HepG2 (cell line): ENCODE measurements around the gene C19orf18. TPM values are rescaled to one million over a fixed set of nuclear protein-coding genes. Genes with fewer than 3 reads are reported as not detected.

Experiments
- GFI1 ChIP-seq: sonication (generic); formaldehyde crosslinking; IDR thresholded peaks from 2 replicates; pipeline ENCODE4 v1.5.0; 2020; ENCODE audit warnings: missing genetic modification reagents, mild to moderate bottlenecking, borderline replicate concordance
- KDM6A ChIP-seq: IDR thresholded peaks from 2 replicates; pipeline ENCODE4 v1.6.1; 2016; ENCODE audit warnings: low read depth
- KLF13 ChIP-seq: sonication (generic); formaldehyde crosslinking; IDR thresholded peaks from 2 replicates; pipeline ENCODE4 v1.4.0; 2020; ENCODE audit warnings: mild to moderate bottlenecking, missing genetic modification reagents
- PRDM10 ChIP-seq: sonication (generic); formaldehyde crosslinking; IDR thresholded peaks from 2 replicates; pipeline ENCODE4 v1.4.0; 2020; ENCODE audit warnings: low read depth, missing genetic modification reagents
- RELA ChIP-seq: sonication (generic); formaldehyde crosslinking; IDR thresholded peaks from 2 replicates; pipeline ENCODE4 v1.4.0; 2020; ENCODE audit warnings: missing genetic modification reagents
- SNAI1 ChIP-seq: sonication (generic); formaldehyde crosslinking; IDR thresholded peaks from 2 replicates; pipeline ENCODE4 v1.5.0; 2020; ENCODE audit warnings: mild to moderate bottlenecking, missing genetic modification reagents, borderline replicate concordance
- SP2 ChIP-seq: sonication (generic); formaldehyde crosslinking; IDR thresholded peaks from 2 replicates; pipeline ENCODE4 v1.5.1; 2020; ENCODE audit warnings: mild to moderate bottlenecking, missing genetic modification reagents
- STAG1 ChIP-seq: sonication (generic); formaldehyde crosslinking; IDR thresholded peaks from 2 replicates; pipeline ENCODE4 v1.4.0; 2020; ENCODE audit warnings: missing genetic modification reagents
- ZBTB20 ChIP-seq: sonication (generic); formaldehyde crosslinking; IDR thresholded peaks from 2 replicates; pipeline ENCODE4 v1.8.1; 2023; ENCODE audit warnings: missing genetic modification reagents, low read depth, mild to moderate bottlenecking, borderline replicate concordance
- ZNF564 ChIP-seq: sonication (generic); formaldehyde crosslinking; IDR thresholded peaks from 2 replicates; pipeline ENCODE4 v1.8.1; 2023; ENCODE audit warnings: mild to moderate bottlenecking, missing genetic modification reagents
- ZNF660 ChIP-seq: sonication (generic); formaldehyde crosslinking; IDR thresholded peaks from 2 replicates; pipeline ENCODE4 v1.5.1; 2020; ENCODE audit warnings: mild to moderate bottlenecking, low read depth, missing genetic modification reagents, borderline replicate concordance
- ZNF761 ChIP-seq: sonication (generic); formaldehyde crosslinking; conservative IDR thresholded peaks from 2 replicates; pipeline ENCODE4 v1.4.0; 2020; ENCODE audit warnings: mild to moderate bottlenecking, missing genetic modification reagents
- polyA plus RNA-seq, 8 experiments: library from polyadenylated mRNA; depleted of rRNA in 3 of 8; stranded (reverse) in 7 of 8; unstranded in 1 of 8; fragments of >200 nt; fragmentation: Illumina TruSeq in 4 of 8; extraction: Trizol in 4 of 8; gene quantifications; 2 replicates each; pipeline versions ENCODE4 v1.2.1 to v1.2.3, GENCODE V29; 2011 to 2016; ENCODE audit warnings: low read depth in 4 of 8, missing spikeins in 1 of 8, mixed read lengths in 1 of 8; ENCODE audit not compliant: insufficient read depth in 1 of 8
- total RNA-seq, 5 experiments: library from RNA; depleted of rRNA; stranded (reverse); fragments of >200 nt; fragmentation: Illumina TruSeq; extraction: Trizol; gene quantifications; 2 replicates each; pipeline ENCODE4 v1.2.3, GENCODE V29; 2016; ENCODE audit warnings: low read depth in 1 of 5
- TF ChIP-seq, protein P1 (sequence below): sonication (generic); formaldehyde crosslinking; IDR thresholded peaks from 2 replicates; pipeline ENCODE4 v1.4.0; 2020; ENCODE audit warnings: mild to moderate bottlenecking, missing genetic modification reagents
- TF ChIP-seq, protein P2 (sequence below): sonication (generic); formaldehyde crosslinking; conservative IDR thresholded peaks from 2 replicates; pipeline ENCODE4 v1.8.1; 2023; ENCODE audit warnings: missing genetic modification reagents

C19orf18 gene
- total and polyA plus RNA-seq, 2 of the 13 experiments (the other 11 are each of a cell fraction or from before 2014, with no cell fraction given) = 0.38 to 0.55 TPM

- TF ChIP-seq PRDM10 (CRISPR knock-in tag) = peak; percentile 15; the same call in 1 of the 2 replicates
- peak; percentile 19; the same call in 1 of the 2 replicates for TF ChIP-seq SNAI1 (CRISPR knock-in tag)
- TF ChIP-seq SP2 (CRISPR knock-in tag) = no peak; the same call in 1 of the 2 replicates
- TF ChIP-seq ZNF761 (CRISPR knock-in tag) = peak; percentile 76
- no peak; the same call in 1 of the 2 replicates for TF ChIP-seq GFI1 (CRISPR knock-in tag)
- TF ChIP-seq, protein P1, sequence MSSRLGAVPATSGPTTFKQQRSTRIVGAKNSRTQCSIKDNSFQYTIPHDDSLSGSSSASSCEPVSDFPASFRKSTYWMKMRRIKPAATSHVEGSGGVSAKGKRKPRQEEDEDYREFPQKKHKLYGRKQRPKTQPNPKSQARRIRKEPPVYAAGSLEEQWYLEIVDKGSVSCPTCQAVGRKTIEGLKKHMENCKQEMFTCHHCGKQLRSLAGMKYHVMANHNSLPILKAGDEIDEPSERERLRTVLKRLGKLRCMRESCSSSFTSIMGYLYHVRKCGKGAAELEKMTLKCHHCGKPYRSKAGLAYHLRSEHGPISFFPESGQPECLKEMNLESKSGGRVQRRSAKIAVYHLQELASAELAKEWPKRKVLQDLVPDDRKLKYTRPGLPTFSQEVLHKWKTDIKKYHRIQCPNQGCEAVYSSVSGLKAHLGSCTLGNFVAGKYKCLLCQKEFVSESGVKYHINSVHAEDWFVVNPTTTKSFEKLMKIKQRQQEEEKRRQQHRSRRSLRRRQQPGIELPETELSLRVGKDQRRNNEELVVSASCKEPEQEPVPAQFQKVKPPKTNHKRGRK = no peak
- peak; percentile 42; the same call in 1 of the 2 replicates for TF ChIP-seq KLF13 (CRISPR knock-in tag)
- TF ChIP-seq STAG1 = no peak
- TF ChIP-seq, protein P2, sequence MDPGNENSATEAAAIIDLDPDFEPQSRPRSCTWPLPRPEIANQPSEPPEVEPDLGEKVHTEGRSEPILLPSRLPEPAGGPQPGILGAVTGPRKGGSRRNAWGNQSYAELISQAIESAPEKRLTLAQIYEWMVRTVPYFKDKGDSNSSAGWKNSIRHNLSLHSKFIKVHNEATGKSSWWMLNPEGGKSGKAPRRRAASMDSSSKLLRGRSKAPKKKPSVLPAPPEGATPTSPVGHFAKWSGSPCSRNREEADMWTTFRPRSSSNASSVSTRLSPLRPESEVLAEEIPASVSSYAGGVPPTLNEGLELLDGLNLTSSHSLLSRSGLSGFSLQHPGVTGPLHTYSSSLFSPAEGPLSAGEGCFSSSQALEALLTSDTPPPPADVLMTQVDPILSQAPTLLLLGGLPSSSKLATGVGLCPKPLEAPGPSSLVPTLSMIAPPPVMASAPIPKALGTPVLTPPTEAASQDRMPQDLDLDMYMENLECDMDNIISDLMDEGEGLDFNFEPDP (CRISPR knock-in tag) = peak; percentile 98
- peak; percentile 83; the same call in 1 of the 2 replicates for TF ChIP-seq ZBTB20
- TF ChIP-seq RELA (CRISPR knock-in tag) = peak; percentile 55; the same call in 1 of the 2 replicates
- no peak for TF ChIP-seq KDM6A (CRISPR knock-in tag)
- no peak for TF ChIP-seq ZNF660
- TF ChIP-seq ZNF564 = peak; percentile 85; the same call in 1 of the 2 replicates
Measured at GRCh38 chr19:58002384-58003173, 28.2 kb upstream of the C19orf18 start, which contains the start of gene ZNF606 (continued).
